Activated CD8-positive, alpha-beta memory T cell treated with anti-CD3 and anti-CD28 coated beads, Interleukin-2, amount 10 ng/mL, durations not matched to agents 7 days and 5 days (primary cell): ENCODE results near the gene MAP3K3. TPM values are rescaled to one million over a fixed set of nuclear protein-coding genes. Genes with fewer than 3 reads are reported as not detected.

Experiments used
- ATAC-seq: fragments of 150-1000 bp; cut with Tn5 transposase; one replicate; pipeline ENCODE4 v1.10.0; 2021; ENCODE audit warnings: moderate library complexity
- CTCF ChIA-PET: fragments of 350-600 bp; sonication (Branson Sonifier 250); formaldehyde crosslinking; loops from one replicate; lab custom pipeline; 2021; ENCODE audit warnings: antibody characterized with exemption; lab: Charles Lee
- DNase-seq: peaks from one replicate; pipeline ENCODE4 v3.0.0-alpha.2; 2020
- H3K27ac Mint-ChIP-seq: one replicate; pipeline ENCODE4 v1.8.0; 2021; ENCODE audit warnings: mild to moderate bottlenecking, mixed read lengths
- H3K27me3 Mint-ChIP-seq: one replicate; pipeline ENCODE4 v1.8.0; 2021; ENCODE audit warnings: mixed read lengths
- H3K36me3 Mint-ChIP-seq: one replicate; pipeline ENCODE4 v1.8.0; 2021; ENCODE audit warnings: mild to moderate bottlenecking, mixed read lengths
- H3K4me1 Mint-ChIP-seq: one replicate; pipeline ENCODE4 v1.8.0; 2021; ENCODE audit warnings: mixed read lengths
- H3K4me3 Mint-ChIP-seq: one replicate; pipeline ENCODE4 v1.8.0; 2021; ENCODE audit warnings: mild to moderate bottlenecking, moderate library complexity, mixed read lengths
- H3K9me3 Mint-ChIP-seq: one replicate; pipeline ENCODE4 v1.8.0; 2022; ENCODE audit warnings: low read depth, mixed read lengths
- total RNA-seq, 2 experiments: library from RNA; stranded (reverse); gene quantifications; one replicate each; pipeline ENCODE4 v1.2.3, GENCODE V29; 2021

MAP3K3 gene
- total RNA-seq, 2 experiments from 2014 or later = 29.0 to 36.5 TPM

DNA sequence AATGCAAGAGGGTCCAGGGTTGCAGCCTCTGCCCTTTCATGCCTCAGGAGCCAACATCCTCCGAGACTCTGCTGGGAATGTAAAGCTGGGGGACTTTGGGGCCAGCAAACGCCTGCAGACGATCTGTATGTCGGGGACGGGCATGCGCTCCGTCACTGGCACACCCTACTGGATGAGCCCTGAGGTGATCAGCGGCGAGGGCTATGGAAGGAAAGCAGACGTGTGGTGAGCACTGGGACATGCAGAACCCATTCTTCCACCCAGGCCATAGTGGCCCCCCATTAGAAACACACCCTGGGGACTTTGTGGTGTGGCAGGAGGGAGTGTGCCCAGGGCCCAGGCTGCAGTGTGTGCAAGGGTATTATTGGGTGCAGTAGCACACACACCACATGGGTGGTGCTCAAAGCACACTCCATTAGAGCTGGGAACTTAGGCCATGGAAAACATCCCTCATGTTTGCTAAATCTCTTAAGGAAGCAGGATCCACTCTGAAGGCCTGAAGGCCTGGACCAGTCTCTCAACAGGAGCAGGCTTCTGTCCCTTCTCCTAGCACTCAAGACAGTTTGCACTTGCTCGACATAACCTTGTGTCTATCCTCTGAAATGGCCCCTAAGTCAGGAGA, 70.1 kb downstream of the MAP3K3 start:
- CTCF ChIA-PET = interaction anchor here (7.9 kb wide), 1 partner anchor 18 kb away, joined by 133 read pairs; no protein-coding TSS in a partner anchor
- peaks cover 17% of the 10 kb centered on the region for H3K36me3 Mint-ChIP-seq
- H3K27me3 Mint-ChIP-seq = no peaks in the 10 kb centered on the region
- H3K27ac Mint-ChIP-seq = no peak overlapping the region
- ATAC-seq (no peak), DNase-seq (no peak)
- H3K4me1 Mint-ChIP-seq = peaks cover 31% of the 10 kb centered on the region
- no peaks in the 10 kb centered on the region for H3K9me3 Mint-ChIP-seq
- no peak overlapping the region for H3K4me3 Mint-ChIP-seq

GRCh38 chr17:63693411-63694113, 71.3 kb downstream of the MAP3K3 start:
- Mint-ChIP-seq H3K9me3 (no peaks in the 10 kb centered on the region), H3K4me1 (peaks cover 33% of the 10 kb centered on the region), H3K4me3 (no peak overlapping the region), H3K27me3 (no peaks in the 10 kb centered on the region), H3K27ac (peak overlapping the region; percentile 20), H3K36me3 (peaks cover 29% of the 10 kb centered on the region)
- DNase-seq = no peak
- no peak for ATAC-seq
- CTCF ChIA-PET = interaction anchor here (7.9 kb wide), 1 partner anchor 16 kb away, joined by 133 read pairs; no protein-coding TSS in a partner anchor

GRCh38 chr17:63694229-63694949, 72.2 kb downstream of the MAP3K3 start:
- no peaks in the 10 kb centered on the region for H3K9me3 Mint-ChIP-seq
- H3K27me3 Mint-ChIP-seq = no peaks in the 10 kb centered on the region

DNA sequence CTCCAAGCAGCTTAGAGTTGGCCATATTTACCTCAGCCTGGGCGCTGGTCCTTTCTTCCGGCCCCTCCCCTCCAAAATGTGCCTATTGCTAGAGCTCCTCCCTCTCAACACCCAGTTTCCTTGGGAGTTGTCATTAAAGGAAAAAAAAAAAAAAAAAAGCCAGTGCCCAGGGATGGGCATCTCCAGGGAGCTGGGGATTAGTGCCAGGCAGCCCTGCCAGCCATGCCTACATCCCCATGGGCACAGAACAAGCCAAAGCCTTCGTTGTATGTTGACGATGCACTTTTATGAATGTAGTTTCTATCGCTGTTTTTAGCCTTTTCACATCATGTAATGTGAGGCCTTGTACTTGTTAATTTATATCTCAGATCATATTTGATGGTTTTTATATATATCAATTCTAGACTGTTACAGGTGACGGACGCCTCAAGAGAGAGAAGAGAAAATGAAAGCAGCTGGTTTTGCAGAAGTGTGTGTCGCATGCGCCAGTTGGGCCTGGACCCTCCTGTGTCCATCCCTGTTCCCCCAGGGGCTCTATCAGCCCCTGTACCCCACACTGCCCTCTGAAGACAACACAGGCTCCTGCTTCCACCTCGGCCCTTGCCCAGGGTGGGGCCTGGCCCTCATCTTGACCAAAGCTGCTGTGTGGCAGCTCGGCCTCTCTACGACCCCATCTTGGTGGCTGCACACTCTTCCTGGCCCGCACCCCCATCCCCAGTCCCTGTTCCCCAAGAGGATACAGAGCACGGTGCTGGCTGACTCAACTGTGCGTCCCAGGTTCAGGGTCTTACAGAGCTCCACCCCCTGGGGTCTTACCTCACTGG, 72.9 kb downstream of the MAP3K3 start:
- no peaks in the 10 kb centered on the region for H3K9me3 Mint-ChIP-seq

More at GRCh38 chr17:63694229-63694949, 72.2 kb downstream of the MAP3K3 start:
- H3K4me3 Mint-ChIP-seq = no peak overlapping the region
- no peak for DNase-seq
- peak overlapping the region; percentile 94 for H3K27ac Mint-ChIP-seq
- ATAC-seq = no peak
- peaks cover 31% of the 10 kb centered on the region for H3K36me3 Mint-ChIP-seq
- CTCF ChIA-PET = interaction anchor here (0.6 to 7.9 kb wide), 5 partner anchors 12 to 72 kb away, joined by 3 to 133 read pairs (median 3); partner anchors contain the start of gene MAP3K3
- H3K4me1 Mint-ChIP-seq = peaks cover 33% of the 10 kb centered on the region

GRCh38 chr17:63695889-63696288, 73.7 kb downstream of the MAP3K3 start:
- no peaks in the 10 kb centered on the region for H3K9me3 Mint-ChIP-seq
- ATAC-seq (no peak), DNase-seq (no peak)
- H3K4me1 Mint-ChIP-seq = peaks cover 33% of the 10 kb centered on the region
- H3K27me3 Mint-ChIP-seq = no peaks in the 10 kb centered on the region
- peak overlapping the region; percentile 33 for H3K4me3 Mint-ChIP-seq
- CTCF ChIA-PET = interaction anchor here (0.6 to 7.9 kb wide), 12 partner anchors 13 to 270 kb away, joined by 3 to 133 read pairs (median 4); partner anchors contain the start of genes CCDC47, MAP3K3 and STRADA
- peak overlapping the region; percentile 94 for H3K27ac Mint-ChIP-seq
- H3K36me3 Mint-ChIP-seq = peaks cover 29% of the 10 kb centered on the region

More for the DNA sequence above, 72.9 kb downstream of the MAP3K3 start:
- DNase-seq (no peak), ATAC-seq (no peak)
- Mint-ChIP-seq H3K4me1 (peaks cover 33% of the 10 kb centered on the region), H3K27me3 (no peaks in the 10 kb centered on the region), H3K27ac (peak overlapping the region; percentile 94), H3K4me3 (no peak overlapping the region), H3K36me3 (peaks cover 31% of the 10 kb centered on the region)
- CTCF ChIA-PET = interaction anchor here (0.6 to 7.9 kb wide), 9 partner anchors 12 to 269 kb away, joined by 3 to 133 read pairs (median 3); partner anchors contain the start of genes CCDC47 and MAP3K3

GRCh38 chr17:63696381-63696961, 74.3 kb downstream of the MAP3K3 start:
- H3K9me3 Mint-ChIP-seq = no peaks in the 10 kb centered on the region
- DNase-seq = peak; percentile 72
- peaks cover 38% of the 10 kb centered on the region for H3K4me1 Mint-ChIP-seq
- ATAC-seq = no peak
- H3K36me3 Mint-ChIP-seq = peaks cover 33% of the 10 kb centered on the region
- peak overlapping the region; percentile 94 for H3K27ac Mint-ChIP-seq
- CTCF ChIA-PET = interaction anchor here (0.6 to 7.9 kb wide), 14 partner anchors 13 to 271 kb away, joined by 3 to 133 read pairs (median 4); partner anchors contain the start of genes CCDC47, DDX42, MAP3K3 and STRADA
- no peaks in the 10 kb centered on the region for H3K27me3 Mint-ChIP-seq
- peak overlapping the region; percentile 84 for H3K4me3 Mint-ChIP-seq

DNA sequence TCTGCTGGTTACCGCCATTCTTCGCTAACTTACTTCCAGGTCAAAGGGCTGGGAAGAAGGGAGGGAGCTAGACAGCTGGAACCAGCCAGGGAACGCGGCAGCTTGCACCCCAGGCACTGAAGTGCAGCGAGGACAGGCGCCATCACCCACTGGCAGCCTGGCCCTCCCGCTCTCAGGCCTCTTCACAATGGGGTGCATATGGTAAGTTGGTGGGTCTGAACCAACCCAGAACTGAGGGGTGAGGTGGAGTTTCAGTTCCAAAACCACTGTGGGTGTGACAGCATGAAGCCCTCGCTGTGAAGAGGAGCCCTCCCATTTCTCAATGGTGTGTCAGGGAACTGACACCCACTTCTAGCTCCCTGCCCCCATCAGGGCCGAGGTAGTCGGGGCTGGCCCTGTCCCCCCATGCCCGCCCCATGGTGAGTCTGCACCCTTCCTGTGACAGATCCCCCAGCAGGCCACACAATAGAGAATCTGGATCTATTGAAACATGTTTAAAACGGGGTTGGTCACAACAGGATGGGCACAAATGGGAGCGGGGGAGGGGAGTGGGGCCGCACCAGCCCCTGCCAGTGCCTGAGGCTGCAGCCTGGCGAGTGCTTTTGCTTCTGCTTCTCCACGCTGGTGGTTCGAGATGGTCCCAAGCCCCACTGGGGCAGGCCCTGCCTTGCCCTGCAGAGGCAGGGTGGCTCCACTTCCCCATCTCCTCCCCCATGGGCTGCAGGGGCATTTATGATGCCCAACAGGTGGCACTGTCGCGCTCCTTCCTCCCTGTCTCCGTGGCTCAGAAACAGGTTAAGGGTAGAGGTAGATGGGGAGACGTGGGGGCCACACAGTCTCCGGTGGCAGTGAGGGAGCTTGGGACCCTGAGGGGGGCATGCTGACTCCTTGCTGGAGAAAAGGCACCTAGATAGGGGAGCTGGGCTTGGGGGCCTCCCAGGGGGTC, 75.4 kb downstream of the MAP3K3 start:
- Mint-ChIP-seq H3K27ac (peak overlapping the region; percentile 94), H3K27me3 (no peaks in the 10 kb centered on the region), H3K9me3 (no peaks in the 10 kb centered on the region), H3K4me1 (peaks cover 48% of the 10 kb centered on the region), H3K4me3 (peak overlapping the region; percentile 84), H3K36me3 (peaks cover 38% of the 10 kb centered on the region)
- CTCF ChIA-PET = interaction anchor here (0.6 to 7.9 kb wide), 30 partner anchors 12 to 272 kb away, joined by 3 to 133 read pairs (median 4); partner anchors contain the start of genes CCDC47, DDX42, MAP3K3 and STRADA
- DNase-seq (peak; percentile 92), ATAC-seq (peak; percentile 35)

GRCh38 chr17:63698381-63698885, 76.2 kb downstream of the MAP3K3 start:
- H3K4me1 Mint-ChIP-seq = peaks cover 53% of the 10 kb centered on the region
- peak overlapping the region; percentile 94 for H3K27ac Mint-ChIP-seq
- DNase-seq = peak; percentile 58
- peak overlapping the region; percentile 84 for H3K4me3 Mint-ChIP-seq
- H3K36me3 Mint-ChIP-seq = peaks cover 42% of the 10 kb centered on the region
- no peaks in the 10 kb centered on the region for H3K27me3 Mint-ChIP-seq
- no peak for ATAC-seq
- no peaks in the 10 kb centered on the region for H3K9me3 Mint-ChIP-seq
- CTCF ChIA-PET = interaction anchor here (0.6 to 7.9 kb wide), 22 partner anchors 11 to 272 kb away, joined by 3 to 133 read pairs (median 4); partner anchors contain the start of genes CCDC47, DDX42, MAP3K3 and STRADA

- DNase-seq (peak; percentile 95), ATAC-seq (peak; percentile 21)
- H3K4me3 Mint-ChIP-seq = peak overlapping the region; percentile 84
- H3K27ac Mint-ChIP-seq = peak overlapping the region; percentile 94
- H3K9me3 Mint-ChIP-seq = no peaks in the 10 kb centered on the region
- H3K36me3 Mint-ChIP-seq = peaks cover 47% of the 10 kb centered on the region
- H3K4me1 Mint-ChIP-seq = peaks cover 59% of the 10 kb centered on the region
- no peaks in the 10 kb centered on the region for H3K27me3 Mint-ChIP-seq
- CTCF ChIA-PET = interaction anchor here (0.8 to 7.9 kb wide), 15 partner anchors 11 to 273 kb away, joined by 3 to 133 read pairs (median 5); partner anchors contain the start of genes CCDC47, DDX42, MAP3K3 and STRADA
Observed at GRCh38 chr17:63698886-63699637, 76.8 kb downstream of the MAP3K3 start.
